Epithelial cell of proximal tubule (primary cell): ENCODE results near the gene AMPH. TPM values are rescaled to one million over a fixed set of nuclear protein-coding genes. Genes with fewer than 3 reads are reported as not detected.

Source experiments
- DNase-seq: peaks from one replicate; pipeline ENCODE4 v3.0.0-alpha.2; 2011; ENCODE audit warnings: low read depth
- H3K4me3 ChIP-seq: 2 replicates; pipeline ENCODE4 v1.5.1; 2011; ENCODE audit warnings: low read depth, mild to moderate bottlenecking, low read length
- total RNA-seq: library from RNA; depleted of rRNA; stranded (reverse); fragments of >200 nt; gene quantifications from 2 replicates; pipeline ENCODE4 v1.2.3, GENCODE V29; 2015
- TF ChIP-seq, protein P1 (sequence below): conservative IDR thresholded peaks from 2 replicates; pipeline ENCODE4 v1.5.1; 2012; ENCODE audit warnings: low read depth, mild to moderate bottlenecking, low read length

The AMPH gene
- total RNA-seq, 1 donor from 2014 or later, result 0.06 TPM

- DNase-seq, result no peak
- TF ChIP-seq, protein P1, sequence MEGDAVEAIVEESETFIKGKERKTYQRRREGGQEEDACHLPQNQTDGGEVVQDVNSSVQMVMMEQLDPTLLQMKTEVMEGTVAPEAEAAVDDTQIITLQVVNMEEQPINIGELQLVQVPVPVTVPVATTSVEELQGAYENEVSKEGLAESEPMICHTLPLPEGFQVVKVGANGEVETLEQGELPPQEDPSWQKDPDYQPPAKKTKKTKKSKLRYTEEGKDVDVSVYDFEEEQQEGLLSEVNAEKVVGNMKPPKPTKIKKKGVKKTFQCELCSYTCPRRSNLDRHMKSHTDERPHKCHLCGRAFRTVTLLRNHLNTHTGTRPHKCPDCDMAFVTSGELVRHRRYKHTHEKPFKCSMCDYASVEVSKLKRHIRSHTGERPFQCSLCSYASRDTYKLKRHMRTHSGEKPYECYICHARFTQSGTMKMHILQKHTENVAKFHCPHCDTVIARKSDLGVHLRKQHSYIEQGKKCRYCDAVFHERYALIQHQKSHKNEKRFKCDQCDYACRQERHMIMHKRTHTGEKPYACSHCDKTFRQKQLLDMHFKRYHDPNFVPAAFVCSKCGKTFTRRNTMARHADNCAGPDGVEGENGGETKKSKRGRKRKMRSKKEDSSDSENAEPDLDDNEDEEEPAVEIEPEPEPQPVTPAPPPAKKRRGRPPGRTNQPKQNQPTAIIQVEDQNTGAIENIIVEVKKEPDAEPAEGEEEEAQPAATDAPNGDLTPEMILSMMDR, result no peak
- no peak overlapping the region for H3K4me3 ChIP-seq
Observed at GRCh38 chr7:38545977-38546376, 85.2 kb downstream of the AMPH start.

- TF ChIP-seq, protein P1, result no peak
- no peak for DNase-seq
- no peak overlapping the region for H3K4me3 ChIP-seq
Observed at GRCh38 chr7:38542156-38542555, 89.0 kb downstream of the AMPH start.

DNA sequence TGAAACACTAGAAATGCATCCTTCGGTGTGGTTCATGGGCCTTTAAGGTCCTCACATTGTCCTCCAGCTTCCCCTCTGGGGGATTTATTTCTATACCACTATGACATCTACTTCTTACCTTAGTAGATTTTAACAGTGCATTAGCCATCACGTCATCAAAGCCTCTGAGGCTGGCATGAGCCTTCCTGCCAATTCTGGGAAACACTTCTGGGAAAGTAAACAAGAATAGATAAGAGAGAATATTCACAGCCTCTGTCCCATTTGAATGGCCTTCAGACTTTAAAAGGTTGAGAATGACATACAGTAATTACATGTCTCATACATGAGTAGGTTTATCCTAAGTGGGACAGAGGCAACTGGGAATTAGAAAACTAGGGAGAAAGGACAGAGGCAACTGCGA is 89.7 kb downstream of the AMPH start:
- DNase-seq, result no peak
- TF ChIP-seq, protein P1, result no peak
- no peak overlapping the region for H3K4me3 ChIP-seq

DNA sequence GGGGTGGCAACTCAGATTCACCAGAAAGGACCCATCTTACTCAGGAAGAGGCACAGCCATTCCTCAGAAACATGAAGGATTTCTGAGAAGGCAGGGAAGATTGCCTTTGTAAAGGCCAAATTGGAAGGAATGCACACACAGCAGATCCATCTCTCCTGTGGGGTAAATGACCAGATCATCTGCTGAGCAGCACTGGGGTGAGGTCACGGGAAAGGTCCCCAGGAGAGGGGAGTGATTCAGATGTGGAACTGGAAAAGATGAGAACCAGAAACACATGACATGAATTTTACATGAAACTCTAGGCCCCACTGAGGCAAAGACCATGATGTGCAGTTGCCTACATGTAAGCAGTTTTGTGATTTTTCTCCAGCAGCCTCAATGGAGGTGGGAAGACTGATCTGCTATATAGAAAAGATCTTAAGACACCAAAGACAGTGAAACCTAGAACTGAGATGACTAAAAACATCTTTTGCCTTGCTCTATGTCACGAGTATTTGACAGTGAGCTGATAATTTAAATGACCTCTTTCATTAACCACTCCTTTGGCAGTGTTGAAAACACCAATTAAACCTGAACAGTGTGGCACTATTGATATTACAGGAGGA is 91.6 kb downstream of the AMPH start:
- H3K4me3 ChIP-seq, result no peak overlapping the region
- no peak for DNase-seq
- TF ChIP-seq, protein P1, result no peak

- no peak for DNase-seq
- H3K4me3 ChIP-seq, result no peak overlapping the region
- TF ChIP-seq, protein P1, result no peak
Observed at GRCh38 chr7:38535073-38535472, 96.1 kb downstream of the AMPH start.

- H3K4me3 ChIP-seq, result no peak overlapping the region
- TF ChIP-seq, protein P1, result no peak
- DNase-seq, result no peak
Observed at GRCh38 chr7:38525857-38526256, 105.3 kb downstream of the AMPH start.

- H3K4me3 ChIP-seq, result no peak overlapping the region
- no peak for DNase-seq
- TF ChIP-seq, protein P1, result no peak
Observed at GRCh38 chr7:38524786-38525185, 106.4 kb downstream of the AMPH start.
